HG03460 (cell line): ENCODE measurements around the gene APH1B.
"Not testable (repeated sequence)": the region's sequence is repeated elsewhere in the genome, so short reads cannot be mapped to it uniquely, and the experiment has no call there.

Experiments
- ATAC-seq: cut with Tn5 transposase; IDR thresholded peaks from one replicate; pipeline ENCODE4 v1.9.1; 2021; ENCODE audit not compliant: unreplicated experiment

APH1B gene

DNA sequence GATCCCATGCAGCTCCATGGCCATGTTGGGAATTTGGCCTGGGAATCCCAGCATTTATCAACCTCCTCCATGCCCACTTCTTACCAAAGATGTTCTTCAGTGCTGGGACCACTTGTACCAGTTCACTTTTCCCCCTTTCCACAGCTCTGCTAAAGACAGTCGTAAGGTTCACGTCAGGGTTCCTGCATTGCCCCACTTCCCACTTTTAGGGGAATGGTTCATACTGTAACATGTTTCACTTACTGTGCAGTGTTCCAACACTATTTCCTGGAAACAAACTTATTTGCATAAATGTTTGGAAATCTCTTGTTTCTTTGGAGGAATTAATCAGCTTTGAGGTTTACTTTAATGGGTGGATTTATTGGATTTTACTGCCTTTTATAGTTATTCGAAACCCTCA lies 17.0 kb downstream of the APH1B start:
- no peak for ATAC-seq

GRCh38 chr15:63295341-63295740 lies 17.9 kb downstream of the APH1B start:
- ATAC-seq: no peak

- ATAC-seq: no peak
These were observed 18.8 kb downstream of the APH1B start for GRCh38 chr15:63296195-63296594.

GRCh38 chr15:63299943-63300575 lies 22.7 kb downstream of the APH1B start:
- no peak for ATAC-seq

DNA sequence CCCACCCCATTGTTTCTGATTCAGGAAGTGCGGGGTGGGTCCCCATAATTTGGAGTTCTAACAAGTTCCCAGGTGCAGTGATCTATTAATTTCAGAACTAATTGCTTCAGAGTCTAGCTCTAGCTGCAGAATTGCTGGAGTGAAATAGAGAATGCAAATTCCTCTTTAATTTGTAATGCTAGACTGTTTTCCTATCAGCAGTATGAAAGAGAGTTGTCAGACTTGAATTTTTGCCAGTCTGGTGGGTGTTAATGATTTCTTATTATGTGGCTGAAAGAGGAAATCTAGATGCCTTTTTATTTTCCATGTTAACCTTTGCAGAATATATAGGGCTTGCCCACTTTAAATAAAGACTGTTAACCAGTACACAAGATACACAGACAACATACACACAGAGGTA lies 23.7 kb downstream of the APH1B start:
- ATAC-seq: no peak

DNA sequence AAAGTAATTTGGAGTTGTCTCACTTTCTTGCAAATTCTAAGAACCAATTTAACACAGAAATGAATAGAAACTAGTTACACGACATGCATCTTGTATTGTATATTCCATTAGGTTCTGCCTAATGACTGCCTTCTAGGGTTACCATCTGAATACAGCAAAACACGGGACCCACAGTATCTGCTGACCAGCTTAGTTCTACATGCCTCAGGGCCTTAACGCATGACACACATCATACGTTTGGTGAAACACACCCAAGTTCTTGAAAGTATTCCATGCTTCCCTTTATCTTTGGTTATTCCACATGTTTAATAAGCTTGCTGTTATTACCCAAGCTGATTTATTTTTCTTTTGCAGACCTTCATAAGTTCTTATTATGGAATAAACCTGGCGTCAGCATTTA lies 27.9 kb downstream of the APH1B start:
- no peak for ATAC-seq

GRCh38 chr15:63306492-63307073 lies 29.2 kb downstream of the APH1B start:
- ATAC-seq: no peak

DNA sequence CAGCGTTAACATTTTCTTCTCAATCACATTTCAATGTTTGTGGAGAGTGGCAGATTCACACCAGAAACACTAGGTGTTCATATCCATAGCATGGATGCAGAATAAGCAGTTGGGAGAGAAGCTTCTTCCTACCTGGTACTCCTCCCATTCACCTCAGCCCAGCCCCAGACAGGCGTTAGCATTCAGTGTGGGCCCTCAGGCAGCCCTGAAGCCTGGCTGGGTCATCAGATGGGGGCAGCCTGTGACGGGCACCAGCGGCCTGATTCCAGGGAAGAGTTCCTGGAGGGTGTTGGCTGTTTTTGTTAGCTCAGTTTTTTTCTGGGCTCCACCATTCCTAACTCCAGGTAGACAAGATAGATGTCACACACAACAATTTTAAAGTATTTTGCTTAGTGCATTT lies 31.1 kb downstream of the APH1B start:
- ATAC-seq: no peak

DNA sequence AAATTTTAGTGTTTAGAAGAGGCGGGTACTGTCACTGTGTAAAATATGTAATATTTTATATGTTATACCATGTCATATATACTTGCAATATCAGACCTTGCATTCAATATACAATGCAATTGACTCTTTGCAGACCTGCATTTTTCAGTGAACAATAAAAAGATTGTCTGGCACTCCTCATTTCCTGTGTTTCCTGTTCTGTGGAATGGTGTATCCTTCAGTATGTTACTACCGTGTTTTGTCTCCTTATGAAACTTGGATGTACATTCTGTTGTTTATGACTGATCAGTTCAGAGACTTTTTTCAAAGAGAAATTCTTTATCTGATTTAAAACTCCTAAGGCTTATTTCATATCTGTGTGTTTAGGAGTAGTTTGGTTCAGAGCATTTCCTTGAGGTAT lies 31.5 kb downstream of the APH1B start:
- ATAC-seq: no peak

DNA sequence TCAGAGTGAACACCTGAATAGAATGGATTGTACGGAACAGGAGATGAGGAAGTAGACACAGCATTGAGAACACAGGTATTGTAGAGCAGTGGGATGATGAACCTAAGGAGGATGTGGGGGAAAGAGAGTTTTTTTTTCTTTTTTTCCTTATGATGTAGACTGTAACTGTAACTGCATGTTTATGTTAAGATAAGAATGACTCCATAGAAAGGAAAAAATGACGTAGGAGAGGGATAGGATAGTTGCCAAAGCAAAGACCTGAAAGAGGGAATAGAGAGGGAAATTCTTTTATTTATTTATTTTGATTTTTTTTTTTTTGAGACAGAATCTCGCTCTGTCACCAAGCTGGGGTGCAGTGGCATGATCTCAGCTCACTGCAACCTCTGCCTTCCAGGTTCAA lies 33.2 kb downstream of the APH1B start:
- ATAC-seq: no peak

GRCh38 chr15:63312286-63312685 lies 34.9 kb downstream of the APH1B start:
- ATAC-seq: no peak

DNA sequence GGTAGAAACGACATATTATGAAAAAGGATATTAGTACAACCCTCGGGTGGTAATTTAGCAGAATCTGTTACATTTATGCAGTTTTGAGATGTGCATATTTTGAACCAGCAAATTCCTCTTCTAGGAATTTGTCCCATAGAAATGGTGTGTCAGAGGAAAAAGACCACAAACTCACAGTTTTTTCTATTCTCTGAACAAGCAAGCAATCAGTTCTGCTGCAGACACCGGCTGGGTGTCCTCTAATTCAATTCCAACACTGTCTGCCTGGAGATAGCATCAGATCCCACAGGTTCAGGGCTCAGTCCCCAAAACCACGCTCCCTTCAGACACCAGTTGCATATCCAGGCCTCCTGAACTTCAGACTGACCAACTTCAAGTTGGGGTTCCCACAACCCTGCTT lies 36.4 kb downstream of the APH1B start:
- no peak for ATAC-seq

DNA sequence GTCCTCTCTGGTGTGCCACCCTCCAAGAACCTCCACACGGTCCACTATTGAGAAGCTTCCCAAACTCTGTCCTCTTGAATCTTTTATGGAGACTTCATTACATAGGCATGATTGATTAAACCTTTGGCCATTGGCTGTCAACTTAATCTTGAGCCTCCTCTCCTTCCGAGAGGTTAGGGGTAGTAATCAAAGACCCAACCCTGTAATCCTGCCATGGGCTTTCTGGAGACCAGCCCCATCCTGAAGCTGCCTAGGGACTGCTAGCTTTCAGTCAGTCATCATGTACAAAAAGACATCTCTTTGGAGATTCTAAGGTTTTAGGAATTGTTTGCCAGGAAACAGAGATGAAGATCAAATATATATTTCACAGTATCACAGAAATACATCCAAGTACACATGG lies 37.0 kb downstream of the APH1B start:
- ATAC-seq: no peak

DNA sequence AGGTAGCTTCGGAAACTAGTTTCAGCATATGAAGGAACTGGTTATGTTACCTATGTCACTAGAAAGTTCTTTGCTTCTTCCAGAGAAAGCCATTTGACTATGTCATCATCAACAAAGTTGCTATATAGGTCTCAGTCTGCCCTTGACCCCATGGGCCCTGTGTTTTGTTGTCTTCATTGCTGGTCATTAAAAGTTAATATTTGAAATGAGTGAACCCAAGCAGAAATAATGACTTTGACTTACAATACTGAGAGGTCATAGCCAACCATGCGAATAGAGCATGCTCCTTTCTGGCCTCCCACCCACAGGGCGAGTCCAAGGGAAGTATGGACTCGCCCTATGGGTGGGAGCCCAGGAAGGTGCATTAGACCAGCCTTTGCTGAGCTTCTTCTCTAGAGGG lies 40.9 kb downstream of the APH1B start:
- no peak for ATAC-seq

DNA sequence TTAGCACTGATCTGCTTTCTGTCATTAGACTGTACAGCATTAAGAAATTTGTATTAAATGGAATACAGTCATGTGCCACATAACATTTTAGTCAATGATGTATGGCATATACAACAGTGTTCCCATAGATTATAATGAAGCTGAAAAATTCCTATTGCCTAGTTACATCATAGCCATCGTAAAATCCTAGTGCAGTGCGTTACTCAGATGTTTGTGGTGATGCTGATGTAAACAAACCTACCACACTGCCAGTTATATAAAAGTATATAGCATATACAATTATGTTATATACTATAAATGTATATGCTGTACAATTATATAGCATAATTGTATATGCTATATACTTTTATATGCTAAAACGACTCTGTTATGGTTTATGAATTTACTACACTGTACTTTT lies 41.7 kb downstream of the APH1B start:
- no peak for ATAC-seq

DNA sequence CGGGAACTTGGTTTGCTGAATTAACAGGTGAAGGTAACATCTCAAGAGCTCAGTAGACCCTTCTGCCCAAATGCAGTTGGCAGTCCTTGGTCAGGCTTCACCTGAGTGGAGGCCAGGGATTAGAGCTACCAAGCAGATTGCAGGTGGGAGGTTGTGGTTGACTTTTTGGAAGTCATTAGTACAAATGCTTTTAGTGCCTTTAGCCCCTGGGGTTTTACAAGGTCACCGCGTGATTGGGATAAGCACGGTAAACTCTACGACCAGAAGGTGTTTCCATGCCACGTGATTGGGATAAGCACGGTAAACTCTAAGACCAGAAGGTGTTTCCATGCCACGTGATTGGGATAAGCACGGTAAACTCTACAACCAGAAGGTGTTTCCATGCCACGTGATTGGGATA lies 43.0 kb downstream of the APH1B start:
- not testable (repeated sequence) for ATAC-seq

GRCh38 chr15:63320981-63321380 lies 43.6 kb downstream of the APH1B start:
- not testable (repeated sequence) for ATAC-seq

GRCh38 chr15:63321462-63321861 lies 44.1 kb downstream of the APH1B start:
- ATAC-seq: no peak

- no peak for ATAC-seq
These were observed 45.1 kb downstream of the APH1B start for GRCh38 chr15:63322541-63322940.

DNA sequence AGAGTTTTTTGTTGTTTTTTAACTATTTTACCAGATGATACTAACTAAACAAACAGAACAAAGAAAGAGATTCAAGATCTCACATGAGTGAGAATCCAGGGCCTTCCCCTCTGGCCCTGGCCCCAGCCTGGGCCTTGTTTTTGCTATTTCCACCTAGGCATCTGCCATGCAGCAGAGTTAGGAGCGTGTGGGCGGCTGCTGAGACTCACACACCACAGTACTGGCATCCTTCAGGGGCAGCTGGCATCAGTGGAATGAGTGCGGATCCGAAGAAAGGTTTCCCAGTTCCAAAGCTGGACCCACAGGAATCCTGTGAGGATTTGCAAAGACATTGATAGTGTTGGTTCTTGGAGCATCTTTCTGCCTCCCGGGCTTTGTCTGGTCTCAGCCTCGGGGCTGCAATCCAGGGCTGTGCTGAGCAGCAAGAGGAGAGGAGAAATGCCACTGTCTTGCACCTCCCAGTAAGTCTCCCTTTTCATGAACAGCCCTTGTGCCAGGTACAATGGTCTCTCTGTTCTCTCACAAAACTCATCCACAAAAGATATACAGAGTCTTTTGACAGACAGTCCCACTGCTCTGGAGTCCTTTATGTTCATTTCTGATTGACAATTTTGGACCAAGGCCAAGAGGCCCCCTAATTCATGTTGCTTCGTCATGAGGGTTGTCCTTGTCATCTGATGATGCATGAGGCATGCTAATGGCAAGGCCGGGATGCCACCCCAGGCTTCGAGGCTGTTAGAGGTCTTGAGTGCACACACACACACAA lies 46.6 kb downstream of the APH1B start:
- ATAC-seq: no peak

GRCh38 chr15:63324770-63325169 lies 47.4 kb downstream of the APH1B start:
- no peak for ATAC-seq

GRCh38 chr15:63327648-63328421 lies 50.4 kb downstream of the APH1B start:
- ATAC-seq: no peak
